OCI-LY7 (cell line): ENCODE measurements around the gene CHST5. TPM values are rescaled to one million over a fixed set of nuclear protein-coding genes. Genes with fewer than 3 reads are reported as not detected.

Experiments
- BruUV-seq: library from RNA; stranded (reverse); fragments of 400-500 nt; replicated peaks from 2 replicates; lab custom pipeline; 2021; lab: Mats Ljungman, UMichigan
- CTCF ChIA-PET: fragments of 300-600 bp; sonication (Branson Sonifier 250); formaldehyde crosslinking; loops from one replicate; lab custom pipeline; 2022; ENCODE audit warnings: antibody characterized with exemption; ENCODE audit not compliant: unreplicated experiment; lab: Charles Lee
- POLR2A ChIA-PET: fragments of 300-600 bp; sonication (Branson Sonifier 250); formaldehyde crosslinking; loops from one replicate; lab custom pipeline; 2022; ENCODE audit warnings: antibody characterized with exemption; lab: Charles Lee
- DNase-seq: peaks from one replicate; pipeline ENCODE4 v3.0.0-alpha.2; 2015; ENCODE audit warnings: low spot score
- H2AFZ ChIP-seq: fragments of 200-600 bp; sonication (generic), shearing (Covaris generic); 2 replicates; pipeline ENCODE4 v1.6.1; 2014; ENCODE audit warnings: mild to moderate bottlenecking, antibody characterized with exemption, low read length, moderate library complexity
- H3K27ac ChIP-seq: fragments of 200-600 bp; sonication (generic); 2 replicates; pipeline ENCODE4 v1.5.1; 2014; ENCODE audit warnings: mixed run types, low read depth, mild to moderate bottlenecking, moderate library complexity, low read length, inconsistent platforms; ENCODE audit not compliant: poor library complexity, severe bottlenecking
- H3K36me3 ChIP-seq: fragments of 200-600 bp; sonication (generic); 2 replicates; pipeline ENCODE4 v1.6.1; 2014; ENCODE audit warnings: mild to moderate bottlenecking, antibody characterized with exemption, low read length, moderate library complexity, mixed read lengths; ENCODE audit not compliant: insufficient read depth
- H3K4me1 ChIP-seq: fragments of 200-600 bp; sonication (generic); 2 replicates; pipeline ENCODE4 v1.5.1; 2014; ENCODE audit warnings: mild to moderate bottlenecking, low read length; ENCODE audit not compliant: insufficient read depth, poor library complexity, severe bottlenecking
- H3K4me2 ChIP-seq: fragments of 200-600 bp; sonication (generic); 2 replicates; pipeline ENCODE4 v1.6.1; 2014; ENCODE audit warnings: mild to moderate bottlenecking, low read length
- H3K4me3 ChIP-seq: fragments of 200-600 bp; sonication (generic); 2 replicates; pipeline ENCODE4 v1.5.1; 2014; ENCODE audit warnings: mild to moderate bottlenecking, low read depth, low read length; ENCODE audit not compliant: poor library complexity, severe bottlenecking
- H3K79me2 ChIP-seq: fragments of 200-600 bp; sonication (generic); 2 replicates; pipeline ENCODE4 v1.6.1; 2016; ENCODE audit warnings: low read depth, mild to moderate bottlenecking, low read length, moderate library complexity, mixed read lengths; ENCODE audit not compliant: insufficient read depth
- H3K9me2 ChIP-seq: fragments of 200-600 bp; sonication (generic); 2 replicates; pipeline ENCODE4 v1.6.1; 2016; ENCODE audit warnings: mild to moderate bottlenecking, low read length, mixed read lengths; ENCODE audit not compliant: insufficient read depth
- H3K9me3 ChIP-seq: fragments of 200-600 bp; sonication (generic); 2 replicates; pipeline ENCODE4 v1.6.1; 2014; ENCODE audit warnings: mild to moderate bottlenecking, mixed run types, low read length, mixed read lengths
- H4K20me1 ChIP-seq: fragments of 200-600 bp; sonication (generic); 2 replicates; pipeline ENCODE4 v1.6.1; 2014; ENCODE audit warnings: mild to moderate bottlenecking, antibody characterized with exemption, low read length, moderate library complexity, mixed read lengths; ENCODE audit not compliant: insufficient read depth
- CTCF ChIP-seq: fragments of 200-600 bp; sonication (generic); conservative IDR thresholded peaks from 2 replicates; pipeline ENCODE4 v1.5.1; 2014; ENCODE audit warnings: mild to moderate bottlenecking, antibody characterized with exemption, low read length, moderate library complexity, mixed read lengths
- EZH2phosphoT487 ChIP-seq: fragments of 200-600 bp; sonication (generic); IDR thresholded peaks from 2 replicates; pipeline ENCODE4 v1.6.1; 2018; ENCODE audit warnings: low read depth, borderline replicate concordance, mild to moderate bottlenecking, mixed run types, antibody characterized with exemption, low read length, moderate library complexity, mixed read lengths
- intact Hi-C: fragments of 100-400 bp; cut with micrococcal nuclease; formaldehyde crosslinking; loops from one replicate; pipeline ENCODE4 v1.10.0; 2022; ENCODE audit not compliant: unreplicated experiment
- total RNA-seq, 2 experiments: library from RNA; depleted of rRNA in 1 of 2; stranded (reverse); fragments of >200 nt in 1 of 2; shearing (Covaris generic) in 1 of 2; gene quantifications; 2 replicates each; pipeline ENCODE4 v1.2.3, GENCODE V29; 2014 to 2022

CHST5 gene
- total RNA-seq, 2 experiments from 2014 or later: 0.10 to 0.19 TPM

DNA sequence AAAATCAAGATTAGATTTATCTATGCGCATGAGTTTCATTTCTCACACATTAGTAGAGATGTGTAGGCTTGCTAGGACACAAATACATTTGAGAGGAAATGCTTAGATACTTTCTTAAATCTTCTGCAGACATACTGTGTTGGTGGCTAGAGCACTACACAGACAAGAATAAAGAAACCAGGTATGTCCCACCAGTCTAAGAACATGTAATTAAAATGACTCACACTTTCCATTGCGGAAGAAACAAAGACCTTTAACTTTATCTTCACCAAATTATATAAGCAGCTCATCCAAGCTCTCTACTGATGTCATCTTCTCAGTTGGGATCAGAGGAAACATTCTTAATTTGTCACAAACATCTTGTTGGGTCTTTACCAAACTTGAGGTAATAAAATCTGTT, 42.8 kb upstream of the CHST5 start:
- H3K9me2 ChIP-seq: no peaks in the 10 kb centered on the region
- H3K4me2 ChIP-seq: no peak overlapping the region
- peaks cover under 1% of the 10 kb centered on the region for H3K4me1 ChIP-seq
- H4K20me1 ChIP-seq: 0 out of 2 replicates have a peak, but pooled peaks cover under 1% of the 10 kb centered on the region
- ChIA-PET POLR2A (interaction anchor here (0.7 to 1.2 kb wide), 2 partner anchors 11 to 863 kb away, joined by 3 to 4 read pairs; no protein-coding TSS in a partner anchor), CTCF (no interaction called here)
- intact Hi-C loops: no loop called here
- no peak for DNase-seq
- H2AFZ ChIP-seq: no peak overlapping the region
- BruUV-seq: no TSS peak
- no peaks in the 10 kb centered on the region for H3K79me2 ChIP-seq
- no peak overlapping the region for H3K27ac ChIP-seq
- TF ChIP-seq EZH2phosphoT487 (no peak), CTCF (no peak)
- H3K4me3 ChIP-seq: no peak overlapping the region
- H3K36me3 ChIP-seq: peaks cover 69% of the 10 kb centered on the region
- no peaks in the 10 kb centered on the region for H3K9me3 ChIP-seq

- no peaks in the 10 kb centered on the region for H3K79me2 ChIP-seq
- no peak for DNase-seq
- no peaks in the 10 kb centered on the region for H3K9me2 ChIP-seq
- CTCF ChIA-PET: no interaction called here
- POLR2A ChIA-PET: interaction anchor here (0.7 kb wide), 1 partner anchor 862 kb away, joined by 4 read pairs; no protein-coding TSS in a partner anchor
- intact Hi-C loops: no loop called here
- H3K9me3 ChIP-seq: no peaks in the 10 kb centered on the region
- H2AFZ ChIP-seq: no peak overlapping the region
- TF ChIP-seq CTCF: no peak
- TF ChIP-seq EZH2phosphoT487: no peak
- H3K36me3 ChIP-seq: peaks cover 74% of the 10 kb centered on the region
- no TSS peak for BruUV-seq
- peaks cover under 1% of the 10 kb centered on the region for H3K4me1 ChIP-seq
- H4K20me1 ChIP-seq: 0 out of 2 replicates have a peak, but pooled peaks cover 5% of the 10 kb centered on the region
- H3K4me2 ChIP-seq: no peak overlapping the region
- no peak overlapping the region for H3K27ac ChIP-seq
- H3K4me3 ChIP-seq: no peak overlapping the region
These were observed 42.3 kb upstream of the CHST5 start for GRCh38 chr16:75578212-75578611.

DNA sequence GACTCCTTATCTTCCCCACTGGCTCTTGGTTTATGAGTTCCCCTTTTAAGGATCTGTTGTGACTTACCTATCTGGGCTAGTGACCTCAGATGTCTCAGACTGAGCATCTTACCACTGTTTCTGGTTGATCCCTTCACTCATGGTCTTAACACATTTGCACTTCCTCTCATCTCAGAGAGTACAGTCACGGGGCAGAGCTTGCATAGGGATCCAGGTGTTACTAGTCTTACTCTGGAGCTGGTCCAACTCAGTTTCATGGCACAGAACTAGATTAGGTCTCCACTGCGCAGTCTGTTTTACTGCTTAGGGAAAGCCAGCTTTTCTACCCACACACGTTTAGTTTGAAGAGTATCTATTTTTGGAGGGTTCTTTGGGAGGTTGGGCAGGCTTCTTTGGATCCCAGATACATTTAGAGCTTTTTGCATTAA, 40.5 kb upstream of the CHST5 start:
- H2AFZ ChIP-seq: no peak overlapping the region
- ChIA-PET CTCF (no interaction called here), POLR2A (interaction anchor here (0.8 kb wide), 2 partner anchors 12 to 30 kb away, joined by 3 to 4 read pairs; no protein-coding TSS in a partner anchor)
- no peak overlapping the region for H3K4me2 ChIP-seq
- 0 out of 2 replicates have a peak, but pooled peaks cover 7% of the 10 kb centered on the region for H4K20me1 ChIP-seq
- DNase-seq: no peak
- H3K27ac ChIP-seq: no peak overlapping the region
- H3K79me2 ChIP-seq: no peaks in the 10 kb centered on the region
- peaks cover 6% of the 10 kb centered on the region for H3K4me1 ChIP-seq
- H3K4me3 ChIP-seq: no peak overlapping the region
- H3K9me2 ChIP-seq: no peaks in the 10 kb centered on the region
- BruUV-seq: no TSS peak
- peaks cover 91% of the 10 kb centered on the region for H3K36me3 ChIP-seq
- H3K9me3 ChIP-seq: no peaks in the 10 kb centered on the region
- no peak for TF ChIP-seq CTCF
- TF ChIP-seq EZH2phosphoT487: no peak
- intact Hi-C loops: no loop called here
